Activated CD8-positive, alpha-beta memory T cell treated with anti-CD3 and anti-CD28 coated beads, Interleukin-2, amount 50 U/mL, for 1 hour (primary cell): Measurements from ENCODE around the gene WDR35.

ENCODE experiments used
- DNase-seq: peaks from one replicate; pipeline ENCODE4 v3.0.0-alpha.2; 2020; ENCODE audit errors: extremely low read depth

WDR35 gene

GRCh38 chr2:19989667-19990415, at the start of gene WDR35:
TSS of gene WDR35 (minus strand) at chr2:19990105. CDS start at chr2:19990015, 90 bp downstream.
- DNase-seq = peak; percentile 65

DNA sequence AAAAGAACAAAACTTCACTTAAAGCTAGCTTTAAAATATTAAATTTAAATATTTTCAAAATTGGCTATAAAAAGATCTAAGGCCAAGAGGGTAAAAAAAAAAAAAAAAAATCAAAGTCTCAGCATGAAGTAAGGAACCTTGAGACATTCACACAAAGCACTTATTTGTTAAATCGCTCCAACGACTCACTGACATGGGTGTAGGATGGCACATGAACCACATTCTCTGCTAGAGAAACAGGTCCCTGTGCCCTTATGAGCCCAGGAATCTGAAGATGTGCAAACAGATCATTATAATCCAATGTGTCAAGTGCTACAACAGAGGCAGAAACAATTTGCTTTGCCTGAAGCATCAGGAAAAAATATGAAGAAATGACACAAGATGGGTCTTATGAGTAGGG, 47.8 kb upstream of the WDR35 start:
- no peak for DNase-seq

DNA sequence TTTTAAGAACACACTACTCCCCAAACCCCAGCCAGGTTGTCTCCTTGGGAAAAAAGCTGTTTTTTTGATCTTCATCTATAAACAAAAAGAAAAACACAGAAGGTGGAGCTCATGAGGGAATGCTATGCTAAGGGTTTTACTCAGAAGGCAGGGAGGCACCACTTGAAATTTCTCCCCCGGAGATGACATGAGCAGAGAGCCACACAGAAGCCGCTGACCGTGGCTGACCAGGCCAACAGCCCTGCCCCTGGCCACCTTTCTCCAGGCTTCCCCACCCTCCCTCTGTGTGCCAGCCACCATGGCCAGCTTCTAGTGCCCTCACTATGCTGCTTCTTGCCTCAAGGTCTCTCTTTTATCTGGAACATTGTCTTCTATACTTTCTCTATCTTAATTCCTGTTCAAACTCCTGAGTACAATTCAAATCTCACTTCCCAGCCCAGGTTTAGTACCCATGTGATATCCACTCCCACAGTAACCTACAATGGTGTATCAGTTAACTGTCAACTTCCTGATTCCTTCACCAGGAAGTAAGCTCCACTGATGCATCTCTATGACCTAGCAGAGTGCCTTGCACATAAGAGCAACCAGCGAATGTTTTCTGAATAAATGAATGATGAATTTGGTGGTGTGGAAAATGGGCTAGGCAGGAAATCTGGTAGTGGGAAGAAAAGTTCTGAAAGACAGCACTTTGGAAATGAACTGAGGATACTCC, 46.2 kb upstream of the WDR35 start:
- no peak for DNase-seq

DNA sequence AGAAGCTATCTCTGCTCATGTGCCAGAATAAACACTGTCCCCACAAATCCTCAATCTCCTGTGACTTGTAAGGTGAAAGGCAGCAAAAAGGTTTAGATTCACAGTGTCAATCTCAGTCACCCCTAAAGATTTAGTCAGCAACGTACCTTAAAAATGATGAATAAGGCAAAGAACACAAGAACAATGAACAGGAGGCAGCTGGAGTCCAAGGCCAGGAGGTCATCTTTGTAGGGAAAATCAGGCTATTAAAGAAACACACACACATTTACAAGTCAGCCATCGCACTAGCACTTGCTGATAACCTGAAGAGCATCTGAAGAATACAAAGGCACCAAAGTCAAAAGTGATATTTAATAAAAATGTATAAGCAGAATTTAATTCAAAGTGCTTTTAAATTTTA, 44.9 kb upstream of the WDR35 start:
- DNase-seq = no peak

DNA sequence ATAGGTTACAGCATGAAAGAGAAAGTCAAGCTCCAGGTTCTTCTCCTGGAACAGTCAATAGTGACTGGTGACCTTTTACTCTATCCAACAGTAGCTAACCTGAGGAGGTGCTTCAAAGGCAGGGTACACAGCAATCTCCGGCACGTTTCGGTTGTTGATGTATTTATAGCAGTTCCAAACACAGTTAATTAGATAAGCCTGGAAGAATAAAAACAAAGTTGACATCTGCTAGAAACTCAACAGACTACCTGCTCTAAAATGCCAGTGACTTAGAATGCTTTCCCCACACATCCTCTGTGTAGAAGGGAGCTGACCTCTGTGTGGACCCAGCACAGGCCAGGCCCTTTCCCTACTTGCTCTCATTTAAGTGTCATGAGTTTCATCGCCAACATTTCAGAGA, 44.3 kb upstream of the WDR35 start:
- DNase-seq = no peak

GRCh38 chr2:20033322-20033721, 43.4 kb upstream of the WDR35 start:
- DNase-seq = no peak

DNA sequence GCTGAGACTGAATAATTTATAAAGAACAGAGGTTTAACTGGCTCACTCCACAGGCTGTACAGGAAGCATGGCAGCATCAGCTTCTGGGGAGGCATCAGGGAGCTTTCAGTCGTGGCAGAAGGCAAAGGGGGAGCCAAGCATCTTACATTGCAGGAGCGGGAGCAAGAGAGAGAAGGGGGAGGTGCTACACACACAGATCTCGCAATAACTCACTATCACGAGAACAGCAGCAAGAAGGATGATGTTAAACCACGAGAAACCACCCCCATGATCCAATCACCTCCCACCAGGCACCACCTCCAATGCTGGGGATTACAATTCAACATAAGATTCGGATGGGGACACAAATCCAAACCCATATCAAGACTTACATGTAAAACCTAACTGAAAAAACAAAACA, 40.3 kb upstream of the WDR35 start:
- no peak for DNase-seq

GRCh38 chr2:20027705-20028434, 38.0 kb upstream of the WDR35 start:
- no peak for DNase-seq

- no peak for DNase-seq
Observed at GRCh38 chr2:20027260-20027677, 37.4 kb upstream of the WDR35 start.

DNA sequence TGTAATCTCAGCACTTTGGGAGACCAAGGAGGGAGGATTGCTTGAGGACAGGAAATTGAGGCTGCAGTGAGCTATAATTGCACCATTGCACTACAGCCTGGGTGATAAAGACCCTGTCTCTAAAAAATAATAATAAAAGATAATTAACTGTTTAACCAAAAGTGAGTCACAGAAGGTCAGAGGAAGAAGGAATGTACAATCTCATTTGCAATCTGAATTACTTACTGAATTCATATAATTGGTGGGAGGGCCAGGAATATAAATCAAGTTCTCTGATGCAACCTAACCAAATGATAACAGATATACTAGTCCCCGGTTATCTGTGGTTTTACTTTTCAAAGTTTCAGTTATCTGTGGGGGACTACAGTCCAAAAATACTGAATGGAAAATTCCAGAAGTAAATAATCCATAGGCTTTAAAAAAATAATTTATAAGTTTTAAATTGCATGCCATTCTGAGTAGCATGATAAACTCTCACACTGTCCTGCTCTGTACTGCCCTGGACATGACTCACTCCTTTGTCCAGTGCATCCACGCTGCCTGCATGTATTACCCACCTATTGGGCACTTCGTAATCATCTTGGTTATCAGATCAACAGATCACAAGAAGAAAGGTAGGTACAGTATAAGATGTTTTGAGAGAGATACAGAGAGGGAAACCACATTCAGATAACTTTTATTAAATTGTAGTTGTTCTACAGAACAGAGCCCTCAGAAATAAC, 35.3 kb upstream of the WDR35 start:
- DNase-seq = no peak

- DNase-seq = no peak
Observed at GRCh38 chr2:20023688-20024087, 33.8 kb upstream of the WDR35 start.

DNA sequence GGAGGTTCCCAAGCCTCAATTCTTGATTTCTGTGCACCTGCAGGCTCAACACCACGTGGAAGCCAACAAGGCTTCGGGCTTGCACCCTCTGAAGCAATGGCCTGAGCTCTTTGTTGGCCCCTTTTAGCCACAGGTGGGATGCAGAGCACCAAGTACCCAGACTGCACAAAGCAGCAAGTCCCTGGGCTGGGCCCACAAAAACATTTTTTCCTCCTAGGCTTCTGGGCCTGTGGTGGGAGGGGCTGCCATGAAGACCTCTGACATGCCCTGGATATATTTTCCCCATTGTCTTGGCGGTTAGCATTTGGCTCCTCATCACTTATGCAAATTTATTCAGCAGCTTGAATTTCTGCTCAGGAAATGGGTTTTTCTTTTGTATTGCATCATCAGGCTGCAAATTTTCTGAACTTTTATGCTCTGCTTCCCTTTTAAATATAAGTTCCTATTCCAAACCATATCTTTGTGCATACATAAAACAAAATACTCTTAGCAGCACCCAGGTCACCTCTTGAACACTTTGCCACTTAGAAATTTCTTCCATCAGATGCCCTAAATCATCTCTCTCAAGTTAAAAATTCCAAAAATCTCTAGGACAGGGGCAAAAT, 31.6 kb upstream of the WDR35 start:
- no peak for DNase-seq

GRCh38 chr2:20019747-20020146, 29.8 kb upstream of the WDR35 start:
- DNase-seq = no peak

DNA sequence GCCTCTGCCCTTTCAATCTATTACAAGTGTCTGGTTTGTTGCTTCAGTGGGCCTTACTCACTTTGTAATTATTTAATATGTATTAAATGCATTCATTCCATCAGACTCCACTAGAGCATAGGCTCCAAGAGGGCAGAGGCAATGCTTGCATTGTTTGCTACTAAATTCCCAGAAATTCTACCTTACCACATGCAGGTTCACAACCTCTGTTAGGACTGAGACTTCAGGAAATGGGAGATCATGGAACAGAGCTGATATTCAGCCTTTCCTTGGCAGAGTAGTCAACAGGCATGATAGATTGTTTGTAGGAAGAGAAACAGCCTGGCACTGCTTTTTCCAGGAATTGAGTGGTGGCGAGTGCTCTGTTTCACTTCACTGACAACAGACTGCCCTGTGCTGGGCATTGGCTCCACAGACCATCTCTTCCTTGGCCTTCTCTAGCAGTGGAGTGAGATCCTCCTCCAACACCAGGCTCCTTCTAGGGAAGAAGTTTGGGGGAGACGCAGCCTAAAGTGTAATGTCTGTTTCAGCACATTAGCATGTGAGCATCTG, 28.8 kb upstream of the WDR35 start:
- no peak for DNase-seq

DNA sequence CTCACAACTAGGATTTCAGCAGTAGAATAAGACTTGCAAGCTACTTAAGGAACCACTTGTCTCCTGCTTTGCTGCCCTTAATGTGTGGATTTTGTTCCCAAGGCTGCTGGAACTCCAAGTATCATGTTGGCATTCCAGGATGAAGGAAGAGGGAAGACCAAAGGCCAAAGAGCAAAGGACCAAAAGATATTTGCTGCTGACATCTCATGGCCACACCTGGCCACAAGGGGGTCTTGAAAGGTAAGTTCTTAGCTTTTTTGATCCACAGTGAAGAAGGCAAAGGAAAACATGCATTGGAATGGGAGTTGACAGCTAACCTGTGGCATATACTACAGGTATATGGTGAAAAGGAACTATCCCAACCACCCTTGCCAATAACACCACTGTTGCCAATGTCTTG, 26.4 kb upstream of the WDR35 start:
- no peak for DNase-seq

GRCh38 chr2:20015482-20016083, 25.7 kb upstream of the WDR35 start:
- DNase-seq = no peak

- no peak for DNase-seq
Observed at GRCh38 chr2:20013126-20013849, 23.4 kb upstream of the WDR35 start.

DNA sequence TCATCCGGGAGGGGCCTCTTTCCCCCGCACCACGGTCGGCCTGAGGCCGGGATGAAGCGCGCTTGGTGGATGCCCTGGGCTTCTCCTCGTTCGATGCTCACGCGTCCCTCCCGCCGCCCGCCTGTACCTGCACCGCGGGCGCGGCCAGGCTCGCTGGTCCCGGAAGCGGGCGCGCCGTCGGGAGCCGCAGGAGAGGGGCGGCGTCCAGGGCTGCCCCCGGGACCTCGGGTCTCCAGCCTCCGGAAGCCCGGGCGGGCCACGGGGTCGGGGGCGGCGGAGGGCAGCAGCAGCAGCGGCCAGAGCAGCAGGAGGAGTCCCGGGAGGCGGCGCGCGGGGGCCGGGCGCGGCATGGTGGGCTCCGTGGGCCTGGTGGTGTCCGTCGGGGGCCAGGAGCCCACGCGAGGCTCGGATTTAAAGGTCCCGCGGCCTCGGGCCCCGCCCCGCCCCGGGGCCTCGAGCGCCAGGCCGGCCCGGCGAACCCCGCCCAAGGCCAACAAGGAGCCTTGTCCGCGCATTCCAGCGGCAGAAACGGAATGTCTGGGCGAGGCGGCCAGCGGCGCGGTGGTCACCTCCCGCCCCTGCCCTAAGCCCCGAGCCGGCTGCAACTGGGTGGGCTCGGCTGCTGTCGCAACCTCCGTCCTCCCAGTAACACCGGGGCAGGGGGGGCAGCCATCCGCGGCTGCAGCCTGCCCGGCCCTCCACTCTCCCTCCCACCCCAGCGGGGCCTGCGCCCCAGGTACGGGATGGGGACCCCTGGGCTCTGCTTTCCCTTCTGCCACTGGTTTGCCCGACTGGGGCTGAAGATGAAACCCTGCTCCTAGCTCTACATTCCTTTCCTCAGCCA, 22.6 kb upstream of the WDR35 start, which contains the start of gene MATN3:
TSS of gene MATN3 (minus strand) at position 387 of the 844 bp plus-strand sequence. CDS start at position 350, 37 bp downstream.
- no peak for DNase-seq

GRCh38 chr2:20012032-20012281, 22.1 kb upstream of the WDR35 start:
- no peak for DNase-seq
